OCI-LY3 (cell line): Measurements from ENCODE around the gene MEX3C.

Experiments
- H2AFZ ChIP-seq: fragments of 200-600, 300-600 bp; shearing (Covaris generic); 2 replicates; pipeline ENCODE4 v1.6.0; 2014; ENCODE audit warnings: antibody characterized with exemption, low read depth, low read length
- H3K27ac ChIP-seq: fragments of 200-600, 300-600 bp; sonication (generic); 2 replicates; pipeline ENCODE4 v1.5.1; 2014; ENCODE audit warnings: mild to moderate bottlenecking, low read length, moderate library complexity, mixed read lengths
- H3K27me3 ChIP-seq: fragments of 200-600, 300-600 bp; sonication (generic); 2 replicates; pipeline ENCODE4 v1.6.1; 2014; ENCODE audit warnings: low read depth, low read length, mixed read lengths
- H3K36me3 ChIP-seq: fragments of 200-600, 300-600 bp; sonication (generic); replicated peaks from 2 replicates; pipeline ENCODE3; 2014; ENCODE audit warnings: low read depth, low read length, mixed read lengths
- H3K4me1 ChIP-seq: fragments of 300-600, 200-600 bp; sonication (generic); 2 replicates; pipeline ENCODE4 v1.6.1; 2014; ENCODE audit warnings: low read length, mixed read lengths
- H3K4me2 ChIP-seq: fragments of 200-600, 300-600 bp; sonication (generic); 2 replicates; pipeline ENCODE4 v1.6.1; 2014; ENCODE audit warnings: low read length, mixed read lengths
- H3K4me3 ChIP-seq: fragments of 300-600, 200-600 bp; sonication (generic); 2 replicates; pipeline ENCODE4 v1.5.1; 2014; ENCODE audit warnings: antibody characterized with exemption, mild to moderate bottlenecking, low read length, moderate library complexity
- H3K79me2 ChIP-seq: fragments of 300-600, 200-600 bp; shearing (Covaris generic); 2 replicates; pipeline ENCODE4 v1.6.1; 2014; ENCODE audit warnings: mild to moderate bottlenecking, low read length, mixed read lengths
- H3K9ac ChIP-seq: fragments of 300-600, 200-600 bp; shearing (Covaris generic); 2 replicates; pipeline ENCODE4 v1.6.0; 2014; ENCODE audit warnings: mild to moderate bottlenecking, low read length, moderate library complexity
- H3K9me3 ChIP-seq: fragments of 200-600, 300-600 bp; shearing (Covaris generic); 2 replicates; pipeline ENCODE4 v1.6.1; 2014; ENCODE audit warnings: low read length, mixed read lengths; ENCODE audit not compliant: insufficient read depth
- H4K20me1 ChIP-seq: fragments of 200-600, 300-600 bp; sonication (generic); 2 replicates; pipeline ENCODE4 v1.6.1; 2016; ENCODE audit warnings: low read length, mixed read lengths; ENCODE audit not compliant: insufficient read depth
- EZH2phosphoT487 ChIP-seq: fragments of 200-600 bp; shearing (Covaris generic); IDR thresholded peaks from 2 replicates; pipeline ENCODE4 v1.6.1; 2018; ENCODE audit warnings: antibody characterized with exemption, mixed run types, low read depth
- TF ChIP-seq, protein P1 (sequence below): fragments of 200-600, 300-600 bp; sonication (generic); IDR thresholded peaks from 2 replicates; pipeline ENCODE4 v1.5.1; 2014; ENCODE audit warnings: antibody characterized with exemption, low read length, low read depth

MEX3C gene

DNA sequence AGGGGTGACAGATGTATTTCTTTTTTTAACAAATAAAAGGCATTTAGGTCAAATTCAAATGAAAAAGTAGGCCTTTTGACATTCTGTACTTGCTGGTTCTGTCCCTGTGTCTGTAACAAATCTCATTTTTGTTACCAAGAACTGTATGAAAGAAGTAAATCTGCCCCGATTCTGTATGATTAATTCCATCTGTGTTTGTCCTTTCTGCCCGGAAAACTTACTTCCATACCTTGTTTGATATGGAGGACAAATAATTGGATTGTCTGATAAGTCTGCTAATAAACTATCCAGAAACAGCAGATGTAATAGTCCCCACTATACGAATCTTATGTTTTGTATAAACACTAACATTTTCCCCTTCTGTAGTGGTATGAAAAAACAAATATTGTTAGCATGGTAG, 69.8 kb downstream of the MEX3C start:
- H3K27ac ChIP-seq: no peak overlapping the region
- no peaks in the 10 kb centered on the region for H4K20me1 ChIP-seq
- no peak overlapping the region for H3K4me3 ChIP-seq
- H3K27me3 ChIP-seq: no peaks in the 10 kb centered on the region
- no peaks in the 10 kb centered on the region for H3K36me3 ChIP-seq
- no peak overlapping the region for H3K4me2 ChIP-seq
- no peak overlapping the region for H2AFZ ChIP-seq
- H3K9me3 ChIP-seq: no peaks in the 10 kb centered on the region
- no peaks in the 10 kb centered on the region for H3K79me2 ChIP-seq
- peaks cover 4% of the 10 kb centered on the region for H3K4me1 ChIP-seq
- H3K9ac ChIP-seq: no peak overlapping the region
- TF ChIP-seq EZH2phosphoT487: no peak
- TF ChIP-seq, protein P1, sequence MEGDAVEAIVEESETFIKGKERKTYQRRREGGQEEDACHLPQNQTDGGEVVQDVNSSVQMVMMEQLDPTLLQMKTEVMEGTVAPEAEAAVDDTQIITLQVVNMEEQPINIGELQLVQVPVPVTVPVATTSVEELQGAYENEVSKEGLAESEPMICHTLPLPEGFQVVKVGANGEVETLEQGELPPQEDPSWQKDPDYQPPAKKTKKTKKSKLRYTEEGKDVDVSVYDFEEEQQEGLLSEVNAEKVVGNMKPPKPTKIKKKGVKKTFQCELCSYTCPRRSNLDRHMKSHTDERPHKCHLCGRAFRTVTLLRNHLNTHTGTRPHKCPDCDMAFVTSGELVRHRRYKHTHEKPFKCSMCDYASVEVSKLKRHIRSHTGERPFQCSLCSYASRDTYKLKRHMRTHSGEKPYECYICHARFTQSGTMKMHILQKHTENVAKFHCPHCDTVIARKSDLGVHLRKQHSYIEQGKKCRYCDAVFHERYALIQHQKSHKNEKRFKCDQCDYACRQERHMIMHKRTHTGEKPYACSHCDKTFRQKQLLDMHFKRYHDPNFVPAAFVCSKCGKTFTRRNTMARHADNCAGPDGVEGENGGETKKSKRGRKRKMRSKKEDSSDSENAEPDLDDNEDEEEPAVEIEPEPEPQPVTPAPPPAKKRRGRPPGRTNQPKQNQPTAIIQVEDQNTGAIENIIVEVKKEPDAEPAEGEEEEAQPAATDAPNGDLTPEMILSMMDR: no peak

DNA sequence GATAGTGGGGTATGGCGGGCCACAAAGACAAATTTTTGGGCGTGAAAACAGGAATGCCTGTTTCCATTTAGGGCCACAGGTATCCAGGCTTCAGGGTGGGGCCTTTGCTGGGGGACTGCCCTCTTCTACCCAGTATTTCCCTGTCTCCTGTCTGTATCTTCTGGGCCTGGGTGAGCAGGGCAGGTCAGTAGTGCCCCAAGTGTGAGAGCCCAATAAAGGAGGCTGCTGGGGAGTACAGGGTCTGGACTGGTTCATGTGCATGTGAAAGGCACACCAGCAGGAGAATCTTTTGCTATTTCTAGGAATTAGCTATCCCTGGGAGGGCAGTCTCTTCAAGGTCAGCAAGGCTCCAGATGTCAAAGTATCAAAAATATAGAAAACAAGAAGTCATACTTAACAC, 71.5 kb downstream of the MEX3C start:
- Histone ChIP-seq H3K9me3 (no peaks in the 10 kb centered on the region), H3K27ac (no peak overlapping the region), H4K20me1 (no peaks in the 10 kb centered on the region), H3K27me3 (no peaks in the 10 kb centered on the region), H3K4me2 (no peak overlapping the region), H3K9ac (no peak overlapping the region), H3K4me3 (no peak overlapping the region), H3K4me1 (peaks cover 6% of the 10 kb centered on the region), H3K79me2 (no peaks in the 10 kb centered on the region), H3K36me3 (no peaks in the 10 kb centered on the region), H2AFZ (no peak overlapping the region)
- no peak for TF ChIP-seq EZH2phosphoT487
- TF ChIP-seq, protein P1: no peak
